ENCODE data around the gene SUMF2. TPM values are rescaled to one million over a fixed set of nuclear protein-coding genes. Genes with fewer than 3 reads are reported as not detected.

Gene SUMF2
- total RNA-seq = 125 and 154 TPM in 2 replicates

DNA sequence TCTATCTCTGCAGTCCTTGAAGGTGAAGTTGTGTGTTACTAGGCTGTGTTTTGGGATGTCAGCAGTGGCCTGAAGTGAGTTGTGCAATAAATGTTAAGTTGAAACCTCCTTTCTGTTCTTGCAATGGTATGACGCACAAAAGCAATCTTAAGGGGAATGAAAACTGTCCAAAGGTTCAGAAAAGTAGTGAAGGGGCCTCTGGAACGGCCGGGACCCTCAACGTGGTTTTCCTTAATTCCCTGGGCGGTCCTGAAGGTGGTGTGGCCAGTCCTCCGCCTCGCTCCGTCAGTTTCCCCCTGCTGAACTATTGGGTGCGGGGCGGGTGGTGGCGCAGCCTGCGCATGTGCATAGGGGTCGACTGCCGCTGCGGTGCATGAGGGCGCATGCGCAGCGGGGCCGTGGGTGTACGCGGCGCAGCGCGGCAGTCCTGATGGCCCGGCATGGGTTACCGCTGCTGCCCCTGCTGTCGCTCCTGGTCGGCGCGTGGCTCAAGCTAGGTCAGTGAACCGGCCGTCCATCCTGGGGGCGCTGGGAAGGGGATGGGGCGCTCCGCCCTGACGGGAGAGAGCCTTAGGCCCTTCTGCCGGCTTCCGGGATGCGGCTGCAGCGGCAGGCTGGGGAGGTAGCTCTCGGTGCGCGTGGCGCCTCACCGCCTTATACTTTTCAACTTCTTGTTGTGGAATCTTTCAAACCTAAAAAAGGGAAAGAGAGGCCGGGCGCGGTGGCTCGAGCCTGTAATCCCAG, at the start of gene SUMF2:
TSS of gene SUMF2 (plus strand) at position 405 of the 744 bp plus-strand sequence. CDS start at position 431, 26 bp downstream.

DNA sequence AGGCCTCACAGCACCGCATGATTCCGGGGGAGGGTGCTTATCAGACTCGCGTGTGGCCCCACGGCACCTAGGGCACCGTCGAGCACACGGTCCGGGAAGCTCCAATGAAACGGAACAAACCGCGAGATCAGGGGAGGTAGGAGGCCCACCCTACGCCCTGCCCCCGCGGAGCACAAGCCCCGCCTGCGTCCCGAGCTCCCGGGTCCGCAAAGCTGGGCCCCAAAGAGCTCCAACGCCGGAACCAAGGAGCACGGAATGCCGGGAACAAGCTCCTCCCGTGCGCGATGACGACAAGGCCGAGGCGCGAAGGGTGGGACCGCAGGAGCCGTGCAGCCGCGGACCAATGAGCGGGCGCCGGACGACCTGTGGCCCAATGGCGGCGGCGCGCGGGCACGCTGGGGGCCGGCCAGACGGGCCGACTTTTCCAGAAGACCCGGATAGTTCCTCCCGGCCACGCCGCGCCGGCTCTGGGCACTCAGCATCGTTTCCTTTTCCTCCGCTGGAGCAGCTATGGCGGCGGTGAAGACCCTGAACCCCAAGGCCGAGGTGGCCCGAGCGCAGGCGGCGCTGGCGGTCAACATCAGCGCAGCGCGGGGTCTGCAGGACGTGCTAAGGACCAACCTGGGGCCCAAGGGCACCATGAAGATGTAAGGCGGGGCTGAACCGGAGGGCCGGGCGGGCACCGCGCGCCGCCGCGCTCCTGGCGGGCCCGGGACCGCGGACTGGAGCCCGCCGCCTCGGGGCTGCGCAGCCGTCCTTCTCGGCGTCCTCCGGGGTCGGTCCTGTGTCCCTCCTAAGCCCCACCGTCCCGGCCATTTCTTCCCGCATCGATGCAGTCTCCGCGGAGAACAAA, 12.5 kb upstream of the SUMF2 start, which contains the start of the genes CCT6A and PSPH:
TSS of gene CCT6A (plus strand) at position 427 of the 853 bp plus-strand sequence. CDS start at position 511, 84 bp downstream.
TSS of gene PSPH (minus strand) at position 106 of the 853 bp plus-strand sequence. CDS start 30,232 bp downstream, outside the sequence.

DNA sequence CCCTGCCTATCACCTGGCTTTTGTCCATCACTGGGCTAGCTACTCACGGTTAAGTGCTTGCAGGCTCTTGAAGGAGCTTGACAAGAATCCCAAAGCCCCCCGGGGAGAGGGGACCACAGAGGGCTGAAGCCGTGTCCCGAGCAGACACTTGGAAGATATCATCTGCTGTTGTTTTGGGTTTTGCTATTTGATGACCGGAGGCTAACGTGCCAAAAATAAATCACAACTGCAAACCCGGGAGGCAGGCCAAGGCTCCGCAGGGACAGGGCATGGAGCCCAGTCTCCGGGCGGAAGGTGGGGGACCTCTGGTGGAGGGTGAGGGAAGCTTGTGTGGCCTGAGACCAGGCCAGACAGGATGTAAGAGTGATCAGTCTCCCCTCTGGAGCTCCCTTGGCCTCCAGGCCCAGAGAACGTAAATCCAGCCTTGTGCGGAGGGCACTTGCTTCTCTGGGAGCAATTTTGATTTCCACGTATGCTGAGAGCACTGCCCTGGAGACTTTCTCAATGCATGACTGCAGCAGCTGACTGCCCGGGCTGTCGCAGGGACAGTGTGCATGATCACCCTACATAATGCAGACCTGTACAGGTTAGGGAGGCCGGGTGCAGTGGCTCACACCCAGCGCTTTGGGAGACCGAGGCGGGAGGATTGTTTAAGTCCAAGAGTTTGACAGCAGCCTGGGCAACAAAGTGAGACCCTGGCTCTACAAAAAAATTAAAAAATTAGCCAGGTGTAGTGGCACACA, 28.9 kb downstream of the SUMF2 start, which contains the start of gene PHKG1:
TSS of gene PHKG1 (minus strand) at position 164 of the 743 bp plus-strand sequence. CDS start 4,011 bp downstream, outside the sequence.

DNA sequence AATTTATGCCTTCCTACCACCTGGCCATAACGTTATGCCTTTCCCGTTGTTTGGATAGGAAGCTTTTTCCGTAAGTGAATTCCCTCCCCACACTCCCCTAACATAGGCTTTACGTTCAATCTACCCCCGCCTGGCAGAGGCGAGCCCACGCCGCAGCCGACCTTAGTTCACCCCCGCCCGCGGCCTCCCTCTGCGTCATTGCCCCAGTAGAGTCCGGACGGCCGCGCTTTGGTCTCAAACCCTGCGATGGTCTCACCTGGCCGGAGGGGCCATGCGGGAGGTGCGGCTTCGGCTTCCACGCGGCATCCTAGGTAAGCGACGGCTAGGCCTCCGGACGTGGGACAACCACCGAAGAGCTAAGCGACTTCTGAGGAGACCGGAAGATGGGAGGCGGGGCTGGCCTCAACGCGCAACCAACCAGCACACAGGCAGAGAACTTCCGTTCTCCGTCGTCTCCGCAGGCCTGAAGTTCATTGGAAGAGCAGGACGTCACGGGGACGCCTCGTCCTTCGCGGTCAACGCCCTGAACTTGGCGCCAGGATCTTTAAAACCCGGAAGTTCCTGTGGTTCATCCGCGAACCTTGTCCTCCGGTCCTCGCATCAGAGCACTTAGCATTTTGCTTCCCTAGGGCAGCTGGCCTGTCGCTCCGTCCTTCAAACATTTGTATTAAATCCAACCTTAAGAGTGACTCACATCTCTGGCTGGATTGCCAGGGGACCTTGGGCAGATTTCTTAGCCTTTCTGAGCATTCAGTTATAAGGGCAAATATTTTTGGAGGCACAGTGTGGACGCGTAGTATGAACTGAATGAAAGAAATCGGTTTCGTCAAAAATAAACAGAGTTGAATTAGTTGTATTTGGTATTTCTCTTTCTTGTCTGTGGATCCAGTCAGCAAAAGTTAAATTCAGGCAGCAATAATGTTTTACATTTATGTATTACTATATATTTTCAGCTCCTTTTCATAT, 42.3 kb downstream of the SUMF2 start, which contains the start of gene CHCHD2:
TSS of gene CHCHD2 (minus strand) at position 369 of the 966 bp plus-strand sequence. CDS start at position 306, 63 bp downstream.

DNA sequence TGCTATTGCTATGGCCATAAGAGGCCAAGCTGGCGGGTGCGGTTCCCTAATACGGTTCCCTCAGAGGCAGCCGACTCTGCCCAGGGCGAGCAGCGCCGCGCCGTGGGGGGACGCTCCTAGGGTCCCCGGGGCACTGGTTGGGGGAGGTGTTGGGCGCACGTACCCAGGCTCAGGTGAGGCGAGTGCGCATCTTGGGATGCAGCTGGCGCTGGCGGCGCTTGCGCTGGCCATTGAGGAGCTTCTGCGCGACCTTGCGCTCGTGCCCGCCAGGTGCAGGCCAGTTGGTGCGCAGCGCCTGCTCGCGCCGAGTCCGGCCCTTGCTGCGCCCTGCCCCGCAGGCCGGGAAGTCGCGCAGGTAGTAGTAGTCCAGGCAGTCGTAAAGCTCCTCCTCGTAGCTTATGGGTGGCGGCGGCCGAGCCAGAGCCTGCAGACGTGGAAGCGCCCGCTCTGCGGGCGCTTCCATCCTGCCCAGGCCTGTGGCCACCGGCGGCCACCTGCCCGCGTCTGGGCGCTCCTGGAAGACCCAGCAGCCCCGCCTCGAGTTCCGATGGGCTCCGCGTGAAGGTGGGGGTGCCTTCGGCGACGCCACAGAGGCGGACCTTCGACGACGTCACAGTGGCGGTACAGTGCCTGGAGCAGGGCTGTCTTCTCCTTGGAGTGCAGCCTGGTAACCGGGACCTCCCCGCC, 51.9 kb downstream of the SUMF2 start, which contains the start of gene NUPR2:
TSS of gene NUPR2 (minus strand) at position 566 of the 687 bp plus-strand sequence. CDS start at position 463, 103 bp downstream.

Other genes with a start within 250 kb of the SUMF2 start
- gene SEPTIN14, start 201.5 kb upstream of the SUMF2 start, total RNA-seq = not detected in 2 replicates
- 1.8 and 3.3 TPM in 2 replicates for gene ZNF713, start 176.8 kb upstream of the SUMF2 start, total RNA-seq
- gene MRPS17, start 112.4 kb upstream of the SUMF2 start, total RNA-seq = 16.0 and 19.1 TPM in 2 replicates
- gene NIPSNAP2, start 99.7 kb upstream of the SUMF2 start, total RNA-seq = 23.5 and 35.2 TPM in 2 replicates
- gene PSPH, start 12.8 kb upstream of the SUMF2 start, total RNA-seq = 35.8 and 36.0 TPM in 2 replicates
- 190 and 230 TPM in 2 replicates for gene CCT6A, start 12.5 kb upstream of the SUMF2 start, total RNA-seq
- gene PHKG1, start 28.7 kb downstream of the SUMF2 start, total RNA-seq = 0.65 and 1.3 TPM in 2 replicates
- 221 and 286 TPM in 2 replicates for gene CHCHD2, start 42.2 kb downstream of the SUMF2 start, total RNA-seq
- not detected in 2 replicates for gene NUPR2, start 52.1 kb downstream of the SUMF2 start, total RNA-seq

Data from bladder microvascular endothelial cell (primary cell).